Measurements from ENCODE around the gene COPG2.
"Not testable (repeated sequence)": the region's sequence is repeated elsewhere in the genome, so short reads cannot be mapped to it uniquely, and the experiment has no call there.

Gene COPG2

GRCh38 chr7:130566168-130566897 lies 102.2 kb downstream of the COPG2 start:
- DNase-seq: no peak

- DNase-seq: no peak
Observed at GRCh38 chr7:130560972-130561371, 107.6 kb downstream of the COPG2 start.

GRCh38 chr7:130559184-130559583 lies 109.4 kb downstream of the COPG2 start:
- DNase-seq: no peak

- no peak for DNase-seq
Observed at GRCh38 chr7:130554481-130554880, 114.1 kb downstream of the COPG2 start.

- no peak for DNase-seq
Observed at GRCh38 chr7:130553398-130554029, 115.0 kb downstream of the COPG2 start.

- no peak for DNase-seq
Observed at GRCh38 chr7:130544356-130544755, 124.2 kb downstream of the COPG2 start.

GRCh38 chr7:130543487-130544010 lies 125.0 kb downstream of the COPG2 start:
- DNase-seq: no peak

GRCh38 chr7:130542297-130542696 lies 126.3 kb downstream of the COPG2 start:
- DNase-seq: not testable (repeated sequence)

GRCh38 chr7:130541287-130541686 lies 127.3 kb downstream of the COPG2 start:
- DNase-seq: not testable (repeated sequence)

- DNase-seq: not testable (repeated sequence)
Observed at GRCh38 chr7:130537894-130538293, 130.7 kb downstream of the COPG2 start.

GRCh38 chr7:130529417-130529816 lies 139.1 kb downstream of the COPG2 start:
- no peak for DNase-seq

GRCh38 chr7:130527752-130528355 lies 140.7 kb downstream of the COPG2 start:
- peak in 3 of 56 donors; percentile 8 to 25 (median 13) for DNase-seq

- no peak for DNase-seq
Observed at GRCh38 chr7:130524628-130525027, 143.9 kb downstream of the COPG2 start.

GRCh38 chr7:130523519-130524125 lies 144.9 kb downstream of the COPG2 start:
- not testable (repeated sequence) for DNase-seq

- no peak for DNase-seq
Observed at GRCh38 chr7:130521258-130521951, 147.1 kb downstream of the COPG2 start.

- no peak for DNase-seq
Observed at GRCh38 chr7:130515315-130516040, 153.1 kb downstream of the COPG2 start.

- DNase-seq: no peak
Observed at GRCh38 chr7:130513447-130513846, 155.1 kb downstream of the COPG2 start.

GRCh38 chr7:130512038-130512437 lies 156.5 kb downstream of the COPG2 start:
- DNase-seq: not testable (repeated sequence)

GRCh38 chr7:130506358-130506757 lies 162.2 kb downstream of the COPG2 start:
- no peak for DNase-seq

- DNase-seq: no peak
Observed at GRCh38 chr7:130505753-130506152, 162.8 kb downstream of the COPG2 start.

- no peak for DNase-seq
Observed at GRCh38 chr7:130500910-130501309, 167.6 kb downstream of the COPG2 start.
